GM12865 (cell line): ENCODE data around the gene CARHSP1.
A peak's percentile ranks its signal among the peaks of the same experiment; 100 is the strongest.

Experiments
- DNase-seq: peaks from one replicate; pipeline ENCODE4 v3.0.0; 2010; ENCODE audit warnings: low read depth
- H3K4me3 ChIP-seq: 2 replicates; pipeline ENCODE4 v1.5.1; 2011; ENCODE audit warnings: mild to moderate bottlenecking, low read depth, low read length, control low read depth
- CTCF ChIP-seq: IDR thresholded peaks from 2 replicates; pipeline ENCODE4 v1.5.1; 2011; ENCODE audit warnings: low read length, control low read depth, low read depth, inconsistent platforms; ENCODE audit not compliant: insufficient read depth; ENCODE audit errors: missing control alignments

CARHSP1 gene

GRCh38 chr16:8893426-8893825 lies 24.6 kb upstream of the CARHSP1 start:
- H3K4me3 ChIP-seq, result no peak overlapping the region
- DNase-seq, result no peak
- TF ChIP-seq CTCF, result no peak

- H3K4me3 ChIP-seq, result peak overlapping the region; percentile 44
- DNase-seq, result peak; percentile 79
- no peak for TF ChIP-seq CTCF
Observed at GRCh38 chr16:8892101-8892575, 23.3 kb upstream of the CARHSP1 start.

GRCh38 chr16:8890549-8890921 lies 21.7 kb upstream of the CARHSP1 start:
- no peak for DNase-seq
- H3K4me3 ChIP-seq, result no peak overlapping the region
- TF ChIP-seq CTCF, result no peak

- no peak for TF ChIP-seq CTCF
- H3K4me3 ChIP-seq, result no peak overlapping the region
- DNase-seq, result no peak
Observed at GRCh38 chr16:8889893-8890548, 21.2 kb upstream of the CARHSP1 start.

GRCh38 chr16:8888951-8889892 lies 20.4 kb upstream of the CARHSP1 start:
- no peak overlapping the region for H3K4me3 ChIP-seq
- DNase-seq, result no peak
- no peak for TF ChIP-seq CTCF

- no peak for DNase-seq
- no peak for TF ChIP-seq CTCF
- H3K4me3 ChIP-seq, result no peak overlapping the region
Observed at GRCh38 chr16:8887952-8888560, 19.2 kb upstream of the CARHSP1 start.
